HG02884 (cell line): ENCODE results near the gene POLRMT.
"Not testable (repeated sequence)": the region's sequence is repeated elsewhere in the genome, so short reads cannot be mapped to it uniquely, and the experiment has no call there.

Experiments used
- ATAC-seq: cut with Tn5 transposase; IDR thresholded peaks from one replicate; pipeline ENCODE4 v1.9.1; 2021; ENCODE audit warnings: mild to moderate bottlenecking, moderate library complexity; ENCODE audit not compliant: unreplicated experiment

Gene POLRMT

GRCh38 chr19:633068-633785 is at the start of gene POLRMT:
POLRMT (minus strand) TSS chr19:633537; CDS start chr19:633512, 25 bp downstream.
- ATAC-seq = peak; percentile 59

- ATAC-seq = no peak
Measured at GRCh38 chr19:682678-683320, 49.5 kb upstream of the POLRMT start.

DNA sequence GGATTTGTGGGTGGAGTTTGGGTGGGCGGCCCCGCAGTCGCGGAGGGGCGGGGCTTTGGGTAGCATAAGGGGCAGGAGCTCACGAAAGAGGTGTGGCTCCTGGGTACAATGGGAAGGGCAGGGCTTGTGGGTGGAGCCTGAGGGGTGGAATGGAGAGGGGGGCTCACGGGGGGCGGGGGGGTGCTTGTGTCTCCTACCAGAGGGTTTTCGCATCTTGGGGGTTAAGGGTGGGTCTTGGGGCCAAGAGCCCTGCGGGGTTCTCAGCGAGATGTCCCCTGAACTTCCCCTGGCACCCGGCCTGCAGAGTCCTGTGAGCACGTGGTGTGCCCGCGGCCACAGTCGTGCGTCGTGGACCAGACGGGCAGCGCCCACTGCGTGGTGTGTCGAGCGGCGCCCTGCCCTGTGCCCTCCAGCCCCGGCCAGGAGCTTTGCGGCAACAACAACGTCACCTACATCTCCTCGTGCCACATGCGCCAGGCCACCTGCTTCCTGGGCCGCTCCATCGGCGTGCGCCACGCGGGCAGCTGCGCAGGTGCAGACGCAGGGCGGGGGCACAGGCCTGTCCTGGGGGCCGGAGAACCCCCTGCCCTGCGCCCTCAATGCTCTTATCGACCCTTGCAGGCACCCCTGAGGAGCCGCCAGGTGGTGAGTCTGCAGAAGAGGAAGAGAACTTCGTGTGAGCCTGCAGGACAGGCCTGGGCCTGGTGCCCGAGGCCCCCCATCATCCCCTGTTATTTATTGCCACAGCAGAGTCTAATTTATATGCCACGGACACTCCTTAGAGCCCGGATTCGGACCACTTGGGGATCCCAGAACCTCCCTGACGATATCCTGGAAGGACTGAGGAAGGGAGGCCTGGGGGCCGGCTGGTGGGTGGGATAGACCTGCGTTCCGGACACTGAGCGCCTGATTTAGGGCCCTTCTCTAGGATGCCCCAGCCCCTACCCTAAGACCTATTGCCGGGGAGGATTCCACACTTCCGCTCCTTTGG is 48.0 kb upstream of the POLRMT start:
- no peak for ATAC-seq

DNA sequence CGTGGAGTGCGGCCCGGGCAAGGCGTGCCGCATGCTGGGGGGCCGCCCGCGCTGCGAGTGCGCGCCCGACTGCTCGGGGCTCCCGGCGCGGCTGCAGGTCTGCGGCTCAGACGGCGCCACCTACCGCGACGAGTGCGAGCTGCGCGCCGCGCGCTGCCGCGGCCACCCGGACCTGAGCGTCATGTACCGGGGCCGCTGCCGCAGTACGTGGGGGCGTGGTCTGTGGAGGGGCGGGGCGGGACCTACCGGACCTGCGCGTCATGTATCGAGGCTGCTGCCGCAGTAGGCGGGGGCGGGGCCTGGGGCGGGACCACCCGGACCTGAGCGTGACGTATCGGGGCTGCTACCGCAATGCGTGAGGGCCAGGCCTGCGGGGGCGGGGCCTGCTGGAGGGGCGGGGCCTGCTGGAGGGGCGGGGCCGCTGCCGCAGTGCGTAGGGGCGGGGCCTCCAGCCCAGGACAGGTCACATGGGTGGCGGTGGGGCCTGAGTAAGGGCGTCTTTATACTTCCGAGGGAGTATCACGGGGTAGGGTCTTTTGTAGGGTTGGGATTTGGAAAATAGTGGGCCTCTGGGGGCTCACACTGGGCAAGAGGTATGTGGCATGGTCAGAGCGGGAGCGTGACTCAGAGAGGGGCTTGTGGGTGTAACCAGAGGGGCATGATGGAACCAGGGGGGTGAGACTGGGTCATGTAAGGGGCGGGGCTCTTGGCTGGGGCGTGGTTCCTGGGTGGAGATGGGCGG is 47.1 kb upstream of the POLRMT start:
- peak; percentile 62 for ATAC-seq

- ATAC-seq = peak; percentile 20
Measured at GRCh38 chr19:679418-680286, 46.3 kb upstream of the POLRMT start.

- no peak for ATAC-seq
Measured at GRCh38 chr19:678791-679388, 45.6 kb upstream of the POLRMT start.

- no peak for ATAC-seq
Measured at GRCh38 chr19:677601-678436, 44.5 kb upstream of the POLRMT start.

DNA sequence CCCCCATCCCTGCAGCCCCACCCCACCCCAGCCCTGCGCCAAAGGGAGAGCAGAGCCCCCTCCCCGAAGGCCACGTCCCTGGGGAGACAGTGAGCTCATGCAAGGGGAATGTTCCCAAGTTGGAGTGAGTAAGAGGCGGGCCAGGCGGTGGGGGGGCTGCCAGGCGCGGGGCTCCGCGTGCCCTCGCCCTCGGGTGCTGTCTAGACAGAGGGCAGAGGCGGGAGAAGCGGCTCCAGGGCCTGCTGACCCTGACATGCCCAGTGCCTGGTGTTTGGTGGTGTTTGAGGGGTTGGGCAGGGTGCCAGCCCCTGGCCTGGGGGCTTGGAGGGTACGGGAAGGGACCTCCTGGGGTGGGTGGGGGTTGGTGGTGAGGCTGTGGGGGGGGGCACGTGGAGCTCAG is 43.9 kb upstream of the POLRMT start:
- ATAC-seq = no peak

DNA sequence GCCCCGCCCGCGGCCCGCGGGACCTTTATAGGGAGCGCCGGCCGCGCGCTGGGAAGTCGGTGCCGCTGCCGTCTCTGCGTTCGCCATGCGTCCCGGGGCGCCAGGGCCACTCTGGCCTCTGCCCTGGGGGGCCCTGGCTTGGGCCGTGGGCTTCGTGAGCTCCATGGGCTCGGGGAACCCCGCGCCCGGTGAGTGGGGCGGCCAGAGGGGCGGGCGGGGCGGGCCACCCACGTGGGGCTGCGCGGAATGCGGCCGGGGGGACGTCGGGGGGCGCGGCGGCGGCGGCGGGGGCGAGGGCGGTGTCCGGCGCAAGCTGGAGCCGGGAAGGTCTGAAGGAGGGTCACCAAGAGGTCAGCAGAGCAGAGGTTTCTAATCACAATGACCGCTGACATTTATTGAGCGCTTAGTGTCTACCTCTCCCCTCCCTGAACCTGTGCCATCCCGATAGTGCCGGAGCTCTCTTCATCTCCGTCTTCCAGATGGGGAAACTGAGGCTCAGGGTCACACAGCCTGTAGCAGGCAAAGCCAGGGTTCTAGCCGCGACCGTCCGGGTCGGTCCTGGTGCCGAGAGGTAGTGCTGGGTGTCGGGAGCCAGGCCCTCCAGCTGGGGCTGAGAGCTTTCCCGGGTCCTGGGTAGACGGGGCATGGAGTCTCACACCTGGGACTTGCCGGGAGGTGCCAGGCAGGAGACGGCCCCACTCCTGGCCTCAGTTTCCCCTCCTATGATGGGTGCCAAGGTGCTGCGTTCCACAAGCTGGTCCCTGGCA is 43.2 kb upstream of the POLRMT start, which contains the start of gene FSTL3:
TSS of gene FSTL3 (plus strand) at position 54 of the 767 bp plus-strand sequence. CDS start at position 86, 32 bp downstream.
- ATAC-seq = no peak

- no peak for ATAC-seq
Measured at GRCh38 chr19:676007-676338, 42.6 kb upstream of the POLRMT start.

GRCh38 chr19:674282-675151 is 41.2 kb upstream of the POLRMT start:
- ATAC-seq = no peak

DNA sequence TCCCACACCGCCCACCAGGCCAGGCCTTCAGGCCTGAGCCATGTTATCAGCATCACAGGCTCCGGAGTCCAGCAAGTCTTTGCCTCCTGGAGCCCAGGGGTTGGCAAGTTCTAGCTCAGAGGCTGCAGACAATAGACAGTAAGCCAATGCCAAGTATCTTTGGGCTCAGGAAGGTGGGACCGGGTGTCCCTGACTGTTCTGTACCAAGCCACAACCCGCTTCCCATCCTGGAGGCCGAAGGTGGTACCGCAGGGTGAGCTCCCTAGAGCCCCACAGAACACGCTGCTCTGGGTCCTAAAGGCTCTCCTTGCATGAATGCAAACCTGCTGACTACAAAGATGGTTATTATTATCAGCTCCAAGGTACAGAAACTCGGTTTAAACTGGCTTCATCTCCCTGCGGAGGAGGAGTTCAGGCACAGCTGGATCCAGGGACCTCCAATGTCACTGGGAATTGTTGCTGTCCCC is 37.3 kb upstream of the POLRMT start:
- no peak for ATAC-seq

DNA sequence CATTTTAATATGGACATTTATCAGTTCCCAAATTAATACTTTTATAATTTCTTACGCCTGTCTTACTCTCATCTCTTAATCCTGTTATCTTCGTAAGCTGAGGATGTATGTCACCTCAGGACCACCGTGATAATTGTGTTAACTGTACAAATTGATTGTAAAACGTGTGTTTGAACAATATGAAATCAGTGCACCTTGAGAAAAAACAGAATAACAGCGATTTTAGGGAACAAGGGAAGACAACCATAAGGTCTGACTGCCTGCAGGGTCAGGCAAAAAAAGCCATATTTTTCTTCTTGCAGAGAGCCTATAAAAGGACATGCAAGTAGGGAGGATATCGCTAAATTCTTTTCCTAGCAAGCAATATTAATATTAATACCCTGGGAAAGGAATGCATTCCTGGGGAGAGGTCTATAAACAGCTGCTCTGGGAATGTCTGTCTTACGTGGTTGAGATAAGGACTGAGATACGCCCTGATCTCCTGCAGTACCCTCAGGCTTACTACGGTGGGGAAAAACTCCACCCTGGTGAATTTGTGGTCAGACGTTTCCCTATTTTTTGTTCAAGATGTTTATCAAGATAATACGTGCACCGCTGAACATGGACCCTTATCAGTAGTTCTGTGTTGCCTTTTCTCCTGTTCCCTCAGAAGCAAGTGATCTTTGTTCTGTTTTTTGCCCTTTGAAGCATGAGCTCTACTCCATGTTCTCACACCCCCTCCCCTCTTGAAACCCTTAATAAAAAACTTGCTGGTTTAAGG is 35.5 kb upstream of the POLRMT start:
- not testable (repeated sequence) for ATAC-seq

DNA sequence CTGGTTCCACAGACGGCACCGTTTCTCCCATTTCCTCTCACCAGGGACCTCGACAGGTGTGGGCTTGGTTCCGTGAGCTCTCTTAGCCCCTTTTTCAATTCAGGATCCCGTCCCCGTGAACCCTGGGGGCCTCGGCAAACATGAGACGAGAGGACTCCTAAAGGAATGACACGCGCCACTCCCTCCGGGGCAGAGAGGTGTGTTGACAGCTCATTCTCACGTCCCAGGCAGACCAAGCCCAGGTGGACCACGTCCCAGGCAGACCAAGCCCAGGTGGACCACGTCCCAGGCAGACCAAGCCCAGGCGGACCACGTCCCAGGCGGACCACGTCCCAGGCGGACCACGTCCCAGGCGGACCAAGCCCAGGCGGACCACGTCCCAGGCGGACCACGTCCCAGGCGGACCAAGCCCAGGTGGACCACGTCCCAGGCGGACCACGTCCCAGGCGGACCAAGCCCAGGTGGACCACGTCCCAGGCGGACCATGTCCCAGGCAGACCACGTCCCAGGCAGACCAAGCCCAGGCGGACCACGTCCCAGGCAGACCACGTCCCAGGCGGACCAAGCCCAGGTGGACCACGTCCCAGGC is 33.7 kb upstream of the POLRMT start:
- not testable (repeated sequence) for ATAC-seq

DNA sequence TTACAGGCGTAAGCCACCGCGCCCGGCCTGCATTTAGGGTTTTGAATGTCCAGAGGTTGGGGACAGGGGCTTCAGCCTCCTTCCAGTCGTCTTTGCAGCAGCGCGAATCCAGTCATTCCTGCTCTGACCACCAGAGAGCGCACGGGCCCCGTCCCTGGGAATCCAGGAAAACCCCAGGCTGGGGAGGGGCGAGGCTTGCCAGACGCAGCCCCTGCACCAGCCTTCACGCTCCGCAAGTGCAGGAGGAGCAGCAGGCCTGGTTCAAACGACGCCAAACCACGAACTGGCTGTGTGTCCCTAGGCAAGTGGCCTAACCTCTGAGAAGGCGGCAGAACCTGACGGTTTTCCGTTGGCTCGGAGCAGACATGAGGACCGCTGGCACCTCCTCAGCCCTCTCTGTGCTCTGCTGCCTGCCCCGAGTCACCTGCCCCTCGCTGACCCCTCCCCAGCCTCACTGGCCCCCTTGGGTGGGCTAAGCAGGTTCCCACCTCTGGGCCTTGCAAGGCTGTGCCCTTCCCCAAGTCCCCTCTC is 31.6 kb upstream of the POLRMT start:
- no peak for ATAC-seq
